ENCODE data around the gene PGM2L1. TPM values are rescaled to one million over a fixed set of nuclear protein-coding genes. Genes with fewer than 3 reads are reported as not detected.
A peak's percentile ranks its signal among the peaks of the same experiment; 100 is the strongest.

The PGM2L1 gene
- total RNA-seq, 1 experiment from 2014 or later = 33.1 TPM

DNA sequence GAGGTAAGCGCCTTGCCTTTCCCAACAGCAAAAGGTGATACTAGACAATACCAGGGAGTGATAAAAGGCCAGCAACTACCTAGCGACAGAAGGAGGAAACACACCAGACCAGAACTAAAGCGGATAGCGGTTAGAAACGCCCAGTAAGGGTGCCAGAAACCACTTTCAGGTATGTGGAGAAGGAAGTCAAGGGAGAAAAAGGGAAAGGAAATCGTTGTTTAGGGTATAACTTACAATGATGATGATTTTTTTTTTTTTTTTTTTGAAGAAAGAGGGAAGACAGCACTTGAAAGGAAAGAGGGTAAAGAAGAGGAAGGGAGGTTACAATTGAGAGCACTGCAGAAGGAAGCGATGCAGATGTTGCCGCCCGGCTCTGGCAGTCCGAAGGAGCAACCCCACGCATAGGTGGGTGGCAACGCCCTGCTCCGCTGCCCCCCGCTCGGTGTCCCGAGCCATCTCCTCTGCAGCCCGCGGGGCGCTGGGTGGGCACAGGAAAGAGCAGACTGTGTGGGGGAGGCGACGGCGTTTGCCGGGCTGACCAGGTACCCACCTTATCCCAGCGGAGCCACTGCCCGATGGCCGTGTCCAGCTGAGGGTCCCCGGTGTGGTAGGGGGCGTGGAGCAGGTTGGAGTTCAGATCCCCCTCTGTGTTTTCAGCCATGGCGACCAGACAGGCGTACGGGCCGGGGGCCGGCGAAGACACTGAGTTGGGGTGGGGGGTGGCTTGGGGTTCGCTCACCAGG, 561 bp downstream of the PGM2L1 start:
- BruUV-seq (replicated peaks) = no TSS peak
- Histone ChIP-seq H3K27me3 (ENCODE audit: control insufficient read depth, insufficient read depth, low read length) (no peaks in the 10 kb centered on the region), H3K4me3 (ENCODE audit: low read depth in 2 of 2, low read length in 2 of 2) (peak overlapping the region; percentile 54 to 65), H3K27ac (ENCODE audit: low read length) (peak overlapping the region; percentile 71), H3K9me3 (ENCODE audit: control insufficient read depth, insufficient read depth, low read depth, low read length) (no peaks in the 10 kb centered on the region), H3K36me3 (ENCODE audit: control insufficient read depth, insufficient read depth, low read length) (peaks cover 3% of the 10 kb centered on the region; the same call in 1 of the 2 replicates), H3K4me1 (ENCODE audit: control insufficient read depth, insufficient read depth, low read length) (peaks cover 13% of the 10 kb centered on the region)
- ChIA-PET CTCF (interaction anchor here (0.7 to 1.2 kb wide), 2 partner anchors 9 to 52 kb away, joined by 4 read pairs; no protein-coding TSS in a partner anchor), POLR2A (interaction anchor here (1.2 kb wide), 1 partner anchor 25 kb away, joined by 4 read pairs; no protein-coding TSS in a partner anchor)
- DNase-seq (ENCODE audit: low read depth, low spot score) (no peak), ATAC-seq (peak; percentile 48)
- intact Hi-C loops (cut with micrococcal nuclease; ENCODE audit: unreplicated experiment) (no loop called here), in situ Hi-C loops (cut with HindIII; ENCODE audit: low pct_unique_long_range_greater_than_20kb, low sequenced_read_pairs) (no loop called here)
- no peak for TF ChIP-seq POLR2AphosphoS5 (IDR thresholded peaks at IDR 0.05; ENCODE audit: low read depth, low read length)

- ChIA-PET POLR2A (no interaction called here), CTCF (interaction anchor here (1.4 kb wide), 1 partner anchor 57 kb away, joined by 11 read pairs; no protein-coding TSS in a partner anchor)
- Histone ChIP-seq H3K4me1 (ENCODE audit: control insufficient read depth, insufficient read depth, low read length) (peaks cover 6% of the 10 kb centered on the region), H3K27ac (ENCODE audit: low read length) (no peak overlapping the region), H3K9me3 (ENCODE audit: control insufficient read depth, insufficient read depth, low read depth, low read length) (no peaks in the 10 kb centered on the region), H3K36me3 (ENCODE audit: control insufficient read depth, insufficient read depth, low read length) (no peaks in the 10 kb centered on the region), H3K27me3 (ENCODE audit: control insufficient read depth, insufficient read depth, low read length) (no peaks in the 10 kb centered on the region), H3K4me3 (ENCODE audit: low read depth in 2 of 2, low read length in 2 of 2) (no peak overlapping the region)
- intact Hi-C loops (cut with micrococcal nuclease; ENCODE audit: unreplicated experiment) = no loop called here
- DNase-seq (ENCODE audit: low read depth, low spot score) (no peak), ATAC-seq (no peak)
- TF ChIP-seq, protein P1, sequence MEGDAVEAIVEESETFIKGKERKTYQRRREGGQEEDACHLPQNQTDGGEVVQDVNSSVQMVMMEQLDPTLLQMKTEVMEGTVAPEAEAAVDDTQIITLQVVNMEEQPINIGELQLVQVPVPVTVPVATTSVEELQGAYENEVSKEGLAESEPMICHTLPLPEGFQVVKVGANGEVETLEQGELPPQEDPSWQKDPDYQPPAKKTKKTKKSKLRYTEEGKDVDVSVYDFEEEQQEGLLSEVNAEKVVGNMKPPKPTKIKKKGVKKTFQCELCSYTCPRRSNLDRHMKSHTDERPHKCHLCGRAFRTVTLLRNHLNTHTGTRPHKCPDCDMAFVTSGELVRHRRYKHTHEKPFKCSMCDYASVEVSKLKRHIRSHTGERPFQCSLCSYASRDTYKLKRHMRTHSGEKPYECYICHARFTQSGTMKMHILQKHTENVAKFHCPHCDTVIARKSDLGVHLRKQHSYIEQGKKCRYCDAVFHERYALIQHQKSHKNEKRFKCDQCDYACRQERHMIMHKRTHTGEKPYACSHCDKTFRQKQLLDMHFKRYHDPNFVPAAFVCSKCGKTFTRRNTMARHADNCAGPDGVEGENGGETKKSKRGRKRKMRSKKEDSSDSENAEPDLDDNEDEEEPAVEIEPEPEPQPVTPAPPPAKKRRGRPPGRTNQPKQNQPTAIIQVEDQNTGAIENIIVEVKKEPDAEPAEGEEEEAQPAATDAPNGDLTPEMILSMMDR (IDR thresholded peaks at IDR 0.05) = no peak
- TF ChIP-seq SIN3A (IDR thresholded peaks at IDR 0.05; ENCODE audit: borderline replicate concordance, insufficient read depth, low read depth, low read length) = no peak
- TF ChIP-seq REST (IDR thresholded peaks at IDR 0.05; ENCODE audit: insufficient read depth in 1 of 2, low read depth in 2 of 2, low read length in 1 of 2) = no peak
- no peak for TF ChIP-seq TCF7L2 (IDR thresholded peaks at IDR 0.05; ENCODE audit: low read depth, low read length)
- no peak for TF ChIP-seq POLR2AphosphoS5 (IDR thresholded peaks at IDR 0.05; ENCODE audit: low read depth, low read length)
- in situ Hi-C loops (cut with HindIII; ENCODE audit: low pct_unique_long_range_greater_than_20kb, low sequenced_read_pairs) = no loop called here
- no TSS peak for BruUV-seq (replicated peaks)
These were observed 6.0 kb downstream of the PGM2L1 start for GRCh38 chr11:74392256-74392655.

- Histone ChIP-seq H3K9me3 (ENCODE audit: control insufficient read depth, insufficient read depth, low read depth, low read length) (no peaks in the 10 kb centered on the region), H3K36me3 (ENCODE audit: control insufficient read depth, insufficient read depth, low read length) (no peaks in the 10 kb centered on the region), H3K27me3 (ENCODE audit: control insufficient read depth, insufficient read depth, low read length) (no peaks in the 10 kb centered on the region), H3K4me1 (ENCODE audit: control insufficient read depth, insufficient read depth, low read length) (no peaks in the 10 kb centered on the region), H3K4me3 (ENCODE audit: low read depth in 2 of 2, low read length in 2 of 2) (no peak overlapping the region), H3K27ac (ENCODE audit: low read length) (no peak overlapping the region)
- no peak for DNase-seq (ENCODE audit: low read depth, low spot score)
- ChIA-PET CTCF (no interaction called here), POLR2A (interaction anchor here (0.7 kb wide), 2 partner anchors 91 to 140 kb away, joined by 4 to 8 read pairs; no protein-coding TSS in a partner anchor)
- no TSS peak for BruUV-seq (replicated peaks)
- ATAC-seq = no peak
- intact Hi-C loops (cut with micrococcal nuclease; ENCODE audit: unreplicated experiment) (no loop called here), in situ Hi-C loops (cut with HindIII; ENCODE audit: low pct_unique_long_range_greater_than_20kb, low sequenced_read_pairs) (no loop called here)
- TF ChIP-seq POLR2AphosphoS5 (IDR thresholded peaks at IDR 0.05; ENCODE audit: low read depth, low read length) (no peak), REST (IDR thresholded peaks at IDR 0.05; ENCODE audit: insufficient read depth in 1 of 2, low read depth in 2 of 2, low read length in 1 of 2) (no peak), TCF7L2 (IDR thresholded peaks at IDR 0.05; ENCODE audit: low read depth, low read length) (no peak), SIN3A (IDR thresholded peaks at IDR 0.05; ENCODE audit: borderline replicate concordance, insufficient read depth, low read depth, low read length) (no peak)
- TF ChIP-seq, protein P1 (IDR thresholded peaks at IDR 0.05) = no peak
These were observed 7.0 kb downstream of the PGM2L1 start for GRCh38 chr11:74391193-74391592.
